ENCODE results near the gene PHYHD1. TPM values are rescaled to one million over a fixed set of nuclear protein-coding genes. Genes with fewer than 3 reads are reported as not detected.

Gene PHYHD1
- total RNA-seq, 1 experiment from 2014 or later = 18.0 TPM

DNA sequence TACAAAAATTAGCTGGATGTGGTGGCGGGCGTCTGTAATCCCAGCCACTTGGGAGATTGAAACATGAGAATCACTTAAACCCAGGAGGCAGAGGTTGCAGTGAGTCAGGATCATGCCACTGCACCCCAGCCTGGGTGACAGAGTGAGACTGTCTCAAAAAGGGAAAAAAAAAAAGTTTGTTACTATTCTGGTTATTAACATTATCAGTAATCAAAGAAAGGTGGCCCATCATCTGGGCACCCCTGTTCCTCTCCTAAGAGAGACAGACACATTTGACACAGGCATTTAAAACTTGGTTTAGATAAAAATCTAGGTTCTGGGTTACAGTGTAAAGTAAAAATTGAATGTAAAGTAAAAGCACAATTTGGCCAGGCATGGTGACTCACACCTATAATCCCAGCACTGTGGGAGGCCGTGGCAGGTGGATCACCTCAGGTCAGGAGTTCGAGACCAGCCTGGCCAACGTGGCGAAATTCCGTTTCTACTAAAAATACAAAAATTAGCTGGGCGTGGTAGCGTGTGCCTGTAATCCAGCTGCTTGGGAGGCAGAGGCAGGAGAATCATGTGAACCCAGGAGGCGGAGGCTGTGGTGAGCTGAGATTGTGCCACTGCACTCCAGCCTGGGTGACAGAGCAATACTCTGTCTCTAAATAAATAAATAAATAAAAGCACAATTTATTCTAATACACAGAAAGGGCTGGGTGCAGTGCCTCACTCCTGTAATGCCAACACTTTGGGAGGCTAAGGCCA, 16.7 kb upstream of the PHYHD1 start:
- Histone ChIP-seq H3K4ac (ENCODE audit: low read depth, low read length) (no peak overlapping the region), H4K91ac (ENCODE audit: insufficient read length, low read depth, low read length) (no peak overlapping the region), H3K56ac (ENCODE audit: insufficient read length, low read depth, low read length) (no peak overlapping the region), H2BK15ac (ENCODE audit: low read depth, low read length) (no peak overlapping the region), H3K4me2 (ENCODE audit: insufficient read depth, insufficient read length, low read length) (no peak overlapping the region), H3K27ac (ENCODE audit: insufficient read length, low read depth, low read length) (no peak overlapping the region), H3K79me1 (ENCODE audit: insufficient read depth, low read depth, low read length, poor library complexity, severe bottlenecking) (no peaks in the 10 kb centered on the region), H3K4me1 (ENCODE audit: insufficient read depth, low read length) (no peaks in the 10 kb centered on the region), H4K20me1 (ENCODE audit: control insufficient read depth, insufficient read depth, insufficient read length) (no peaks in the 10 kb centered on the region), H3K23me2 (ENCODE audit: insufficient read length, low read depth, low read length, poor library complexity, severe bottlenecking) (no peaks in the 10 kb centered on the region), H3T11ph (ENCODE audit: low read length) (no peak overlapping the region), H2BK20ac (ENCODE audit: low read depth, low read length, poor library complexity, severe bottlenecking) (no peak overlapping the region), H3K27me3 (ENCODE audit: insufficient read depth, low read length) (no peaks in the 10 kb centered on the region), H3K9me3 (ENCODE audit: control insufficient read depth, low read depth, low read length) (no peaks in the 10 kb centered on the region), H2BK5ac (ENCODE audit: insufficient read length, low read length) (no peak overlapping the region), H2BK120ac (ENCODE audit: low read depth, low read length, poor library complexity, severe bottlenecking) (no peak overlapping the region), H3K18ac (ENCODE audit: insufficient read length, low read depth, low read length) (no peak overlapping the region), H2BK12ac (ENCODE audit: insufficient read length, low read depth, low read length) (no peak overlapping the region), H3K23ac (ENCODE audit: insufficient read length, low read depth, low read length) (no peak overlapping the region), H3K14ac (ENCODE audit: insufficient read depth, low read length) (no peak overlapping the region), H4K8ac (replicated peaks; ENCODE audit: insufficient read length, low read depth, low read length) (no peak overlapping the region), H3K9ac (ENCODE audit: extremely low read depth, insufficient read length, low read length) (no peak overlapping the region), H2AK5ac (ENCODE audit: insufficient read length, low read length) (no peak overlapping the region), H2AFZ (ENCODE audit: low read length) (no peak overlapping the region), H4K5ac (ENCODE audit: insufficient read length, low read depth, low read length) (no peak overlapping the region), H3K79me2 (ENCODE audit: insufficient read depth, low read length) (peaks cover 8% of the 10 kb centered on the region; the same call in 1 of the 2 replicates)
- no peaks in the 10 kb centered on the region for H3K9me3 Mint-ChIP-seq
- peaks cover 2% of the 10 kb centered on the region; the same call in 1 of the 2 replicates for H3K27me3 Mint-ChIP-seq (ENCODE audit: low read depth)
- no peak overlapping the region; a peak in 3 of 7 replicates for H3K27ac Mint-ChIP-seq
- no peak overlapping the region for H3K4me3 Mint-ChIP-seq
- no CpG with 5 or more reads among the region's 10 CpGs for WGBS (ENCODE audit: extremely low coverage, insufficient read length, low lambda C conversion rate)
- DNase-seq = no peak
- peaks cover 0 to 3% of the 10 kb centered on the region in 2 experiments; a peak in 3 of 4 replicates for H3K4me1 Mint-ChIP-seq
- peaks cover 19 to 31% (median 20%) of the 10 kb centered on the region in 3 experiments for H3K36me3 Mint-ChIP-seq (ENCODE audit: insufficient read depth in 1 of 3, low read depth in 3 of 3)
- TF ChIP-seq, protein P1, sequence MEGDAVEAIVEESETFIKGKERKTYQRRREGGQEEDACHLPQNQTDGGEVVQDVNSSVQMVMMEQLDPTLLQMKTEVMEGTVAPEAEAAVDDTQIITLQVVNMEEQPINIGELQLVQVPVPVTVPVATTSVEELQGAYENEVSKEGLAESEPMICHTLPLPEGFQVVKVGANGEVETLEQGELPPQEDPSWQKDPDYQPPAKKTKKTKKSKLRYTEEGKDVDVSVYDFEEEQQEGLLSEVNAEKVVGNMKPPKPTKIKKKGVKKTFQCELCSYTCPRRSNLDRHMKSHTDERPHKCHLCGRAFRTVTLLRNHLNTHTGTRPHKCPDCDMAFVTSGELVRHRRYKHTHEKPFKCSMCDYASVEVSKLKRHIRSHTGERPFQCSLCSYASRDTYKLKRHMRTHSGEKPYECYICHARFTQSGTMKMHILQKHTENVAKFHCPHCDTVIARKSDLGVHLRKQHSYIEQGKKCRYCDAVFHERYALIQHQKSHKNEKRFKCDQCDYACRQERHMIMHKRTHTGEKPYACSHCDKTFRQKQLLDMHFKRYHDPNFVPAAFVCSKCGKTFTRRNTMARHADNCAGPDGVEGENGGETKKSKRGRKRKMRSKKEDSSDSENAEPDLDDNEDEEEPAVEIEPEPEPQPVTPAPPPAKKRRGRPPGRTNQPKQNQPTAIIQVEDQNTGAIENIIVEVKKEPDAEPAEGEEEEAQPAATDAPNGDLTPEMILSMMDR (conservative IDR thresholded peaks at IDR 0.05) = no peak
